NCI-H1436 treated with DMSO at 0.1 percent for 48 hours (cell line): Measurements from ENCODE around the gene KRT27.
A peak's percentile ranks its signal among the peaks of the same experiment; 100 is the strongest.

Experiments
- DNase-seq: peaks from one replicate; lab custom pipeline; 2025; lab: John Stamatoyannopoulos, UW

The KRT27 gene

GRCh38 chr17:40809721-40810421 is 27.5 kb upstream of the KRT27 start:
- DNase-seq: no peak

- DNase-seq: no peak
These were observed 23.8 kb upstream of the KRT27 start for GRCh38 chr17:40806131-40806530.

- peak; percentile 27 for DNase-seq
These were observed 21.3 kb upstream of the KRT27 start for GRCh38 chr17:40803617-40804082.

- no peak for DNase-seq
These were observed 18.8 kb upstream of the KRT27 start for GRCh38 chr17:40801157-40801556.

GRCh38 chr17:40800381-40800780 is 18.0 kb upstream of the KRT27 start:
- no peak for DNase-seq

- no peak for DNase-seq
These were observed 17.5 kb upstream of the KRT27 start, which contains the start of gene KRT28 for GRCh38 chr17:40799859-40800258. Gene KRT28 (minus strand): TSS chr17:40799959. CDS start chr17:40799893, 66 bp downstream.

GRCh38 chr17:40796846-40797245 is 14.5 kb upstream of the KRT27 start:
- DNase-seq: no peak

GRCh38 chr17:40795019-40795667 is 12.8 kb upstream of the KRT27 start:
- no peak for DNase-seq

GRCh38 chr17:40794466-40794865 is 12.1 kb upstream of the KRT27 start:
- DNase-seq: no peak

- no peak for DNase-seq
These were observed 11.5 kb upstream of the KRT27 start for GRCh38 chr17:40793832-40794231.

- no peak for DNase-seq
These were observed 9.6 kb upstream of the KRT27 start for GRCh38 chr17:40791787-40792436.

- DNase-seq: no peak
These were observed 8.8 kb upstream of the KRT27 start for GRCh38 chr17:40791111-40791510.

GRCh38 chr17:40779181-40779909 is 3.0 kb downstream of the KRT27 start:
- DNase-seq: peak; percentile 6

GRCh38 chr17:40778461-40778860 is 3.9 kb downstream of the KRT27 start:
- no peak for DNase-seq

GRCh38 chr17:40777971-40778370 is 4.4 kb downstream of the KRT27 start:
- DNase-seq: no peak

GRCh38 chr17:40777459-40777858 is 4.9 kb downstream of the KRT27 start:
- no peak for DNase-seq

GRCh38 chr17:40775945-40776344 is 6.4 kb downstream of the KRT27 start:
- DNase-seq: no peak

GRCh38 chr17:40772101-40772500 is 10.2 kb downstream of the KRT27 start, which contains the start of gene KRT26:
Gene KRT26 (minus strand): TSS chr17:40772201. CDS start chr17:40772113, 88 bp downstream.
- no peak for DNase-seq

GRCh38 chr17:40765657-40766056 is 16.7 kb downstream of the KRT27 start:
- DNase-seq: no peak

- DNase-seq: no peak
These were observed 18.6 kb downstream of the KRT27 start for GRCh38 chr17:40763752-40764151.

- no peak for DNase-seq
These were observed 22.0 kb downstream of the KRT27 start for GRCh38 chr17:40760105-40761016.
